ENCODE results near the gene GLIS1.

Gene GLIS1

GRCh38 chr1:53517109-53517508 lies 221.9 kb downstream of the GLIS1 start:
- no peak for DNase-seq (ENCODE audit: low read depth)
- H3K4me3 ChIP-seq (ENCODE audit: low read depth, low read length), result no peak overlapping the region
- no peak for TF ChIP-seq MYC (IDR thresholded peaks at IDR 0.05; ENCODE audit: low read depth, low read length)
- no peak for TF ChIP-seq CTCF (IDR thresholded peaks at IDR 0.05; ENCODE audit: low read depth, low read length)
- no peak for TF ChIP-seq POLR2A (IDR thresholded peaks at IDR 0.05; ENCODE audit: extremely low read depth, insufficient read length)
- no peak for TF ChIP-seq MAX (IDR thresholded peaks at IDR 0.05; ENCODE audit: low read depth, low read length)

DNA sequence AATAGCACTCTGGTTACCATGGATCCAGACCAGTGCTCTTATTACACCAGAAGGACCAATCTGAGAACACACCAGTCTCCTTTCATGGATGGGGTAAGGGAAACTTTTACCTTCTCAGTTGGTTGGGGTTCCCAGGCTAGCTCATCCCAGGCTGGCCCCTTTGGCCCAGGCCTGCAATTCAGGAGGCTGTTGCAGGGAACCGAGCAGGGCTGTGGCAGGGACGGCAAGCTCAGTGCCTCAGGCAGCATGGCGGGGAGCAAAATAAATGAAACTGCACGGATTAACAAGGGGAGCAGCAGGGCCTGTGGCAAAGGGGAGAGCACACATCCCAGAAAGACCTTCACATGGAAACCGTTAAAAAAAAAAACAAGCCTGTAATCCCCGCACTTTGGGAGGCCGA lies 222.8 kb downstream of the GLIS1 start:
- DNase-seq (ENCODE audit: low read depth), result no peak
- no peak overlapping the region for H3K4me3 ChIP-seq (ENCODE audit: low read depth, low read length)
- no peak for TF ChIP-seq MAX (IDR thresholded peaks at IDR 0.05; ENCODE audit: low read depth, low read length)
- no peak for TF ChIP-seq MYC (IDR thresholded peaks at IDR 0.05; ENCODE audit: low read depth, low read length)

DNA sequence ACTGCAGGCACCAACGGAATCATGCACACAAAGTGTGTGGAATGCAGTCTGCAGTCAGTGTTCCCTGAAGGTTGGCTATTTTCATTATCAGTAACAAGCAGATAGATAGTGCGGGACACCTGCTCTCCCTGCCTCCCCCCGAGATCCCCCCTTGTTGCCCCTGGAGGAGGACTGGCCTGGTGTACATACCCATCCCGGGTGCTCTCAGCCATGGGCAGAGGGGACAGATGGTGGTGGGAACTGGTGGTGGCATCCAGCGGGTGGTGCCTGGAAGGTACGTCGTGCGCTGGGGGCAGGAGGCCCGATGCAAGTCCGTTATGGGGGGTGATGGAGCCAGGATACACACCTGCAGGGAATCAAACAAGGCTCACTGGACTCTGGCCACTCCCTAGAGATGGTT lies 224.5 kb downstream of the GLIS1 start:
- DNase-seq (ENCODE audit: low read depth), result no peak
- TF ChIP-seq MAX (IDR thresholded peaks at IDR 0.05; ENCODE audit: low read depth, low read length), result no peak
- H3K4me3 ChIP-seq (ENCODE audit: low read depth, low read length), result no peak overlapping the region

DNA sequence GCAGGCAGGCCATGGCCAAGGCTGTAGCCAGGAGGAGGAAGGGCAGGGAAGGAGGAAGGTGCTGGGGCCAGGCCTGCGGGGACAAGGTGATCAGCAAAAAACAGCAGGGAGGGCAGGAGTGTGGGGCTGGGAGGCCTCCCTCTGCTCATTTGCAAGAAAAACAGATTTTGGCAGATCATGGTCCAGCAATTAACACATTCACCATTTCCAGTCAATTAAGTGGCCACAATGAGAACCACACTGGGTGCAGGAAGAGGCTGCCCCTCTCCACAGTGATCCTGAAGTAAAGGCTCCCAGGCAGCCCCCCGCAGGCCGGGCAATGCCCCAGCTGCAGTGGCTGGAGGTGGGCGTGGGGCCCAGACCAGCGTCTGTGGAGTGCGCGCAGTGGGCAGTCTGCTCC lies 225.1 kb downstream of the GLIS1 start:
- no peak overlapping the region for H3K4me3 ChIP-seq (ENCODE audit: low read depth, low read length)
- no peak for TF ChIP-seq CTCF (IDR thresholded peaks at IDR 0.05; ENCODE audit: low read depth, low read length)
- TF ChIP-seq POLR2A (IDR thresholded peaks at IDR 0.05; ENCODE audit: extremely low read depth, insufficient read length), result no peak
- TF ChIP-seq MAX (IDR thresholded peaks at IDR 0.05; ENCODE audit: low read depth, low read length), result no peak
- TF ChIP-seq MYC (IDR thresholded peaks at IDR 0.05; ENCODE audit: low read depth, low read length), result no peak
- no peak for DNase-seq (ENCODE audit: low read depth)

GRCh38 chr1:53512807-53513755 lies 225.9 kb downstream of the GLIS1 start:
- DNase-seq (ENCODE audit: low read depth), result no peak
- TF ChIP-seq CTCF (IDR thresholded peaks at IDR 0.05; ENCODE audit: low read depth, low read length), result no peak
- no peak overlapping the region for H3K4me3 ChIP-seq (ENCODE audit: low read depth, low read length)

GRCh38 chr1:53511933-53512806 lies 226.8 kb downstream of the GLIS1 start:
- no peak for DNase-seq (ENCODE audit: low read depth)
- H3K4me3 ChIP-seq (ENCODE audit: low read depth, low read length), result no peak overlapping the region
- no peak for TF ChIP-seq CTCF (IDR thresholded peaks at IDR 0.05; ENCODE audit: low read depth, low read length)

Data from NB4 (cell line).